Stomach (tissue), 9 donors: ENCODE data around the gene DEPDC5. TPM values are rescaled to one million over a fixed set of nuclear protein-coding genes. Genes with fewer than 3 reads are reported as not detected.

Source experiments
- DNase-seq, 2 donors: peaks; one replicate each; pipeline versions ENCODE4 v3.0.0 to v3.0.0-alpha.2; 2013 to 2019
- H3K27ac ChIP-seq, 5 donors: fragments of 200-600 bp in 4 of 5; sonication (generic) in 4 of 5; one replicate each; pipeline ENCODE4 v1.5.1; 2013 to 2019; ENCODE audit warnings: mild to moderate bottlenecking in 1 of 5, moderate library complexity in 1 of 5
- H3K27me3 ChIP-seq, 3 donors: fragments of 200-600 bp; sonication (generic); one replicate each; pipeline ENCODE4 v1.5.1; 2017 to 2019; ENCODE audit warnings: mixed run types in 1 of 3
- H3K36me3 ChIP-seq, 4 donors: fragments of 200-600 bp; sonication (generic); 1 replicate in 3 of 4; 2 replicates in 1 of 4; pipeline ENCODE4 v1.5.1; 2016 to 2019
- H3K4me1 ChIP-seq, 4 donors: fragments of 200-600 bp; sonication (generic); one replicate each; pipeline ENCODE4 v1.5.1; 2016 to 2019
- H3K4me3 ChIP-seq, 4 donors: fragments of 200-600 bp; sonication (generic) in 3 of 4; one replicate each; pipeline ENCODE4 v1.5.1; 2016 to 2019; ENCODE audit warnings: mild to moderate bottlenecking in 1 of 4
- H3K9me3 ChIP-seq, 4 donors: fragments of 200-600 bp; sonication (generic); one replicate each; pipeline ENCODE4 v1.5.1; 2016 to 2019
- CTCF ChIP-seq, 7 experiments: fragments of 450-650 bp in 4 of 7; fragments of 200-600 bp in 3 of 7; sonication (generic) in 3 of 7; IDR thresholded peaks; one replicate each; pipeline ENCODE4 v1.5.1; 2016 to 2019; ENCODE audit warnings: antibody characterized with exemption in 7 of 7, control low read depth in 2 of 7, mild to moderate bottlenecking in 1 of 7
- EP300 ChIP-seq: sonication (generic); formaldehyde crosslinking; IDR thresholded peaks from one replicate; pipeline ENCODE4 v1.6.1; 2017; ENCODE audit warnings: antibody characterized with exemption
- POLR2A ChIP-seq, 4 donors: fragments of 450-650 bp; IDR thresholded peaks; one replicate each; pipeline ENCODE4 v1.6.1; 2016; ENCODE audit warnings: antibody characterized with exemption in 4 of 4, control low read depth in 2 of 4, mild to moderate bottlenecking in 1 of 4, moderate library complexity in 1 of 4
- POLR2AphosphoS5 ChIP-seq, 3 donors: sonication (generic); formaldehyde crosslinking; IDR thresholded peaks; one replicate each; pipeline ENCODE4 v1.6.1; 2016; ENCODE audit warnings: antibody characterized with exemption in 3 of 3
- WGBS, 5 donors: extraction: QIAGEN DNeasy Blood & Tissue Kit in 3 of 5; methylation state at CpG; one replicate each; pipeline versions ENCODE4 v1.1.5 to v1.1.7; 2013 to 2018; 5-methylcytosine and 5-hydroxymethylcytosine counted together
- intact Hi-C: fragments of 100-400 bp; cut with DNase I; formaldehyde crosslinking; loops from one replicate; pipeline ENCODE4 v1.15.1; 2023; ENCODE audit warnings: low total_unique reads
- polyA plus RNA-seq, 3 donors: library from polyadenylated mRNA; stranded (reverse); fragments of 200-250 nt; gene quantifications; one replicate each; pipeline ENCODE4 v1.2.3, GENCODE V29; 2013
- total RNA-seq, 5 donors: library from RNA; depleted of rRNA; stranded (reverse); fragments of >200 nt; gene quantifications; one replicate each; pipeline versions ENCODE4 v1.1.0 to v1.2.3, GENCODE V29; 2014 to 2016
- donor health status: healthy with polysubstance abuse.
- donor health status: Bipolar disorder and iron deficiency.
- donor health status: healthy.

Gene DEPDC5
- total and polyA plus RNA-seq, 8 donors = 4.7 to 39.1 (median 20.2) TPM

- DNase-seq = peak in 1 of 2 donors; percentile 12
- TF ChIP-seq POLR2AphosphoS5 (IDR thresholded peaks at IDR 0.05) (no peak), CTCF (IDR thresholded peaks at IDR 0.05) (no peak), POLR2A (IDR thresholded peaks at IDR 0.05) (no peak), EP300 (no peak)
- WGBS, 5 donors = 15 to 25% (median 19%) methylated on average over 2 of the region's 2 CpGs
- H3K27me3 ChIP-seq = no peaks in the 10 kb centered on the region
- peaks cover 0 to 20% (median 5%) of the 10 kb centered on the region in 4 donors for H3K36me3 ChIP-seq
- H3K9me3 ChIP-seq = no peaks in the 10 kb centered on the region
- H3K27ac ChIP-seq = peak overlapping the region in 3 of 5 donors; percentile 6 to 91 (median 89)
- peak overlapping the region in 3 of 4 donors; percentile 78 to 96 (median 94) for H3K4me3 ChIP-seq
- intact Hi-C loops = no loop called here
- H3K4me1 ChIP-seq = peaks cover 25 to 62% (median 48%) of the 10 kb centered on the region in 4 donors
Observed at GRCh38 chr22:31748490-31748889, 5.3 kb upstream of the DEPDC5 start.

DNA sequence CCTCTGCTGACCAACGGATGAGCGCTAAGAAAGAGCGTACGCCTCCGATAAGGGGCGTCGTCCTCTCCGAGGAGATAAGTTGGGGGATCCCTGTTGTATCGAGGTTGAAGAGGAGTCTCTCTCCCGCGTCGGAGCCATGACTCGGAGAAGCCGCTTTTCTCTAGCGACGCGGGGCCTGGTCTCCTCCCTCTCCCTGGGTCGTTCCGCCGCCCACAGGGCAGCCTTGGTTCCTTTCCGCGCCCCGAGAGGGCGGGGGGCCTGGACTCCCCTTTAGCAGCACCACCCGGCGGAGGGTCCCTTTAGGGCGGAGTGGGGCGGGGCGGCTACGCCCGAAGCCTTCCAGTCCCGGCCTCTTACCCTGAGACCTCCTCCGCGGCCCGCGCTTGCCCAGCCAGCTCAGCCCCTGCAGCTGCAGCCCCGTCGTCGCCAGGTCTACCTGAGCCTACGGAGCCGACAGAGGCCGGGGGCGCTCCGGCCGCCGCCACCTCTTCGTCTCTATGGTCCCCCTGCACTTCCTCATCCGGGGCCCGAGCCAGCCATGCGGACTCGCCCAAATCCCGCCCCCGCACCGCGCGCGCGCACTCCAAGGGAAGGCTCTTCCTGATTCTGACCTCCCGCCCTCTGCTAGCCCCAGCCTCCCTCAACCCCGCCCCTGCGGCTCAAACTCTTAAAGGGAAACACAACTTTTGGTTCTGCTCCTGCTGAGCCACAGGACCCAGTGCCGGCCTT, 4.0 kb upstream of the DEPDC5 start, which contains the start of gene PRR14L:
Gene PRR14L (minus strand): TSS at position 497 of the 729 bp plus-strand sequence. CDS start 11,272 bp downstream, outside the sequence.
- intact Hi-C loops = loop anchor here (10.0 kb wide), 1 partner anchor 85 kb away; the partner anchor contains the start of gene PISD
- peak within 1 kb of the TSS; percentile 89 to 97 (median 91) for H3K27ac ChIP-seq
- DNase-seq = peak; percentile 99
- H3K9me3 ChIP-seq = no peaks in the 10 kb centered on the region
- H3K4me3 ChIP-seq = peak within 1 kb of the TSS; percentile 78 to 98 (median 95)
- no peaks in the 10 kb centered on the region for H3K27me3 ChIP-seq
- WGBS, 5 donors = 0 to 1% (median 0%) methylated on average over 41 to 62 of the region's 62 CpGs
- peaks cover 0 to 19% (median 5%) of the 10 kb centered on the region in 4 donors for H3K36me3 ChIP-seq
- H3K4me1 ChIP-seq = peaks cover 32 to 72% (median 56%) of the 10 kb centered on the region in 4 donors
- TF ChIP-seq POLR2A (IDR thresholded peaks at IDR 0.05) (peak in 2 of 4 donors; percentile 21 to 69), EP300 (no peak), POLR2AphosphoS5 (IDR thresholded peaks at IDR 0.05) (peak; percentile 73 to 96 (median 89)), CTCF (IDR thresholded peaks at IDR 0.05) (no peak)

DNA sequence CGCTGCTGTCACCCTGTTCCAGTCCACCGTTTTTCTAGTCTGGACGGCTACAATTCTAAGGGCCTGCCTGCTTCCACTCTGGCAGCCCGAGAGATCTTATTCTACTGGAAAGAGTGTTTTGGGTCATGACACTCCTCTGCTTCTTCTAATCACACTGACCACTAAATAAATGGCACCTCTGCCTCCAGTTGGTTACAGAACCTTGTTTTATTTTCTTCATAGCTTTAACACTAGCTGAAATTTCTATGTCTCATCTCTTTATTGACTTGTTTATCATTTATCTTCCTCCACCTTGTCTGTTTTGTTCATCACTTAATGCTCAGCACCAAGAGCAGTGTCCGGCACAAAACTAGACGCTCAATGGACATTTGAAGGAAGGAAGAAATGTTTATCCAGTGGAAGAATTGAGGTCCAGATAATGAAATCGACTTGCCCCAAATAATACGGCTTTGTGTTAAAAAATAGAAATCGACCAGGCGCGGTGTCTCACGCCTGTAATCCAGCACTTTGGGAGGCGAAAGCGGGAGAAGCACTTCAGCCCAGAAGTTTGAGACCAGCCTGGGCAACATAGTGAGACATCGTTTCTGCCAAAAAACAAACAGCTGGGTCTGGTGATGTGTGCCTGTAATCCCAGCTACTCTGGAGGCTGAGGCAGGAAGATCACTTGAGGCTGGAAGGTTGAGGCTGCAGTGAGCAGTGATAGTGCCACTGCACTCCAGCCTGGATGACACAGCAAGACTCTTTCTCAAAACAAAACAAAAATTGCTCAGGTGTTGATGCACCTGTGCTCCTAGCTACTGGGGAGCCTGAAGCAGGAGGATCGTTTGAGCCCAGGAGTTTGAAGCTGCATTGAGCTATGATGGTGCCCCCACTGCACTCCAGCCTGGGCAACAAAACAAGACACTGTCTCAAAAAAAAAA, 3.2 kb upstream of the DEPDC5 start:
- Histone ChIP-seq H3K4me1 (peaks cover 36 to 75% (median 59%) of the 10 kb centered on the region in 4 donors), H3K27me3 (no peaks in the 10 kb centered on the region), H3K4me3 (peak overlapping the region; percentile 78 to 98 (median 95)), H3K9me3 (no peaks in the 10 kb centered on the region), H3K36me3 (peaks cover 0 to 12% (median 5%) of the 10 kb centered on the region in 4 donors), H3K27ac (peak overlapping the region; percentile 40 to 97 (median 91))
- WGBS, 5 donors = 64 to 66% (median 65%) methylated on average over 16 of the region's 16 CpGs
- intact Hi-C loops = loop anchor here (10.0 kb wide), 1 partner anchor 86 kb away; the partner anchor contains the start of gene PISD
- peak in 1 of 2 donors; percentile 1 for DNase-seq
- TF ChIP-seq POLR2AphosphoS5 (IDR thresholded peaks at IDR 0.05) (no peak), EP300 (no peak), POLR2A (IDR thresholded peaks at IDR 0.05) (no peak), CTCF (IDR thresholded peaks at IDR 0.05) (no peak)
